B cell (primary cell): ENCODE data around the gene RNF146. TPM values are rescaled to one million over a fixed set of nuclear protein-coding genes. Genes with fewer than 3 reads are reported as not detected.

Experiments
- ATAC-seq: fragments of 200-7000 bp; cut with Tn5 transposase; one replicate; pipeline ENCODE4 v1.10.0; 2021; ENCODE audit warnings: low read depth, mild to moderate bottlenecking, moderate number of reproducible peaks, moderate library complexity
- CTCF ChIA-PET: fragments of 350-600 bp; sonication (Branson Sonifier 250); formaldehyde crosslinking; loops from one replicate; lab custom pipeline; 2021; ENCODE audit warnings: antibody characterized with exemption, inconsistent platforms; lab: Charles Lee
- POLR2A ChIA-PET: fragments of 350-600 bp; sonication (Branson Sonifier 250); formaldehyde crosslinking; loops from one replicate; lab custom pipeline; 2021; ENCODE audit warnings: antibody characterized with exemption; lab: Charles Lee
- DNase-seq: peaks from one replicate; pipeline ENCODE4 v3.0.0; 2013
- H2AFZ ChIP-seq: 2 replicates; pipeline ENCODE4 v1.6.1; 2012; ENCODE audit warnings: mild to moderate bottlenecking, low read depth, low read length; ENCODE audit not compliant: insufficient read depth, poor library complexity, severe bottlenecking
- H3K27ac ChIP-seq, 2 donors: 1 replicate in 1 of 2; 2 replicates in 1 of 2; pipeline ENCODE4 v1.5.1; 2012 to 2013; ENCODE audit warnings: low read length in 2 of 2, mild to moderate bottlenecking in 2 of 2, moderate library complexity in 1 of 2
- H3K27me3 ChIP-seq, 4 experiments: fragments of 200-600 bp in 1 of 4; sonication (generic) in 1 of 4; replicated peaks in 1 of 4; 1 replicate in 2 of 4; 2 replicates in 2 of 4; pipeline versions ENCODE4 v1.6.1 to v1.7.0; 2013 to 2016; ENCODE audit warnings: low read length in 3 of 4, mild to moderate bottlenecking in 2 of 4, mixed read lengths in 1 of 4, moderate library complexity in 1 of 4; ENCODE audit not compliant: insufficient read depth in 4 of 4, control insufficient read depth in 3 of 4; ENCODE audit errors: control extremely low read depth in 1 of 4
- H3K36me3 ChIP-seq, 2 experiments: replicated peaks in 1 of 2; 1 replicate in 1 of 2; 2 replicates in 1 of 2; pipeline versions ENCODE4 v1.6.1 to v1.7.1; 2013; ENCODE audit warnings: low read length in 1 of 2; ENCODE audit not compliant: insufficient read depth in 2 of 2, control insufficient read depth in 1 of 2; ENCODE audit errors: control extremely low read depth in 1 of 2, extremely low read depth in 1 of 2
- H3K4me1 ChIP-seq, 2 donors: fragments of 200-600 bp in 1 of 2; sonication (generic) in 1 of 2; 1 replicate in 1 of 2; 2 replicates in 1 of 2; pipeline versions ENCODE4 v1.5.1 to v1.6.1; 2013 to 2017; ENCODE audit warnings: low read length in 2 of 2; ENCODE audit not compliant: control insufficient read depth in 2 of 2, insufficient read depth in 2 of 2
- H3K4me2 ChIP-seq: replicated peaks from 2 replicates; pipeline ENCODE3; 2012; ENCODE audit warnings: mild to moderate bottlenecking, low read depth, low read length; ENCODE audit not compliant: poor library complexity, severe bottlenecking
- H3K4me3 ChIP-seq, 5 experiments: fragments of 200-600 bp in 1 of 5; sonication (generic) in 1 of 5; 1 replicate in 3 of 5; 2 replicates in 2 of 5; pipeline versions ENCODE4 v1.5.1 to v1.7.0; 2011 to 2016; ENCODE audit warnings: low read length in 4 of 5, mild to moderate bottlenecking in 4 of 5, low read depth in 2 of 5, control low read depth in 1 of 5, moderate library complexity in 1 of 5; ENCODE audit not compliant: insufficient read depth in 1 of 5; ENCODE audit errors: control extremely low read depth in 1 of 5, extremely low read depth in 1 of 5
- H3K79me2 ChIP-seq: fragments of 200-600 bp; sonication (generic); one replicate; pipeline ENCODE4 v1.6.0; 2016; ENCODE audit warnings: low read length; ENCODE audit not compliant: control insufficient read depth, insufficient read depth
- H3K9ac ChIP-seq: fragments of 200-600 bp; sonication (generic); 2 replicates; pipeline ENCODE4 v1.6.1; 2017; ENCODE audit warnings: mild to moderate bottlenecking, low read length, moderate library complexity
- H3K9me3 ChIP-seq, 3 donors: one replicate each; pipeline versions ENCODE4 v1.6.1 to v1.7.1; 2013; ENCODE audit warnings: low read length in 2 of 3; ENCODE audit not compliant: control insufficient read depth in 2 of 3, insufficient read depth in 1 of 3; ENCODE audit errors: control extremely low read depth in 1 of 3
- H4K20me1 ChIP-seq: 2 replicates; pipeline ENCODE4 v1.6.0; 2012; ENCODE audit warnings: mild to moderate bottlenecking, low read length; ENCODE audit not compliant: insufficient read depth, control insufficient read depth, poor library complexity, severe bottlenecking
- H3K27ac Mint-ChIP-seq: one replicate; pipeline ENCODE4 v1.8.0; 2021; ENCODE audit warnings: mixed read lengths
- H3K27me3 Mint-ChIP-seq: one replicate; pipeline ENCODE4 v1.8.0; 2021; ENCODE audit warnings: mixed read lengths
- H3K4me1 Mint-ChIP-seq: one replicate; pipeline ENCODE4 v1.8.0; 2021; ENCODE audit warnings: mixed read lengths
- H3K4me3 Mint-ChIP-seq: one replicate; pipeline ENCODE4 v1.8.0; 2021; ENCODE audit warnings: mixed read lengths
- H3K9me3 Mint-ChIP-seq: one replicate; pipeline ENCODE4 v1.8.0; 2022; ENCODE audit warnings: mixed read lengths; ENCODE audit not compliant: insufficient read depth
- CTCF ChIP-seq: fragments of 200-600 bp; IDR thresholded peaks from one replicate; pipeline ENCODE4 v1.8.0; 2022; ENCODE audit warnings: antibody characterized with exemption, mild to moderate bottlenecking
- EZH2 ChIP-seq: IDR thresholded peaks from 2 replicates; pipeline ENCODE4 v1.6.1; 2012; ENCODE audit warnings: borderline replicate concordance, low read depth, mild to moderate bottlenecking, moderate library complexity, low read length; ENCODE audit not compliant: insufficient read depth, poor library complexity, severe bottlenecking
- WGBS: methylation state at CpG from one replicate; pipeline ENCODE4 v1.1.5; 2013; ENCODE audit warnings: missing lambda C conversion rate; ENCODE audit not compliant: insufficient coverage; 5-methylcytosine and 5-hydroxymethylcytosine counted together
- intact Hi-C: fragments of 100-400 bp; cut with micrococcal nuclease; formaldehyde crosslinking; loops from one replicate; pipeline ENCODE4 v1.10.0; 2022
- polyA minus RNA-seq: library from RNA; depleted of rRNA, polyadenylated mRNA; stranded (reverse); fragments of >200 nt; gene quantifications from 2 replicates; pipeline ENCODE4 v1.2.3, GENCODE V29; 2012
- polyA plus RNA-seq: library from polyadenylated mRNA; depleted of rRNA; stranded (reverse); fragments of >200 nt; gene quantifications from 2 replicates; pipeline ENCODE4 v1.2.3, GENCODE V29; 2012
- total RNA-seq, 2 donors: library from RNA; stranded (reverse); fragments of 120-200 nt in 1 of 2; gene quantifications; 1 replicate in 1 of 2; 2 replicates in 1 of 2; pipeline versions ENCODE4 v1.2.3 to v1.2.4, GENCODE V29; 2013 to 2022

Gene RNF146
- total RNA-seq = 55.9 and 58.0 TPM in 2 replicates
- total RNA-seq (2013) = 38.2 TPM
- polyA plus RNA-seq = 24.9 and 39.6 TPM in 2 replicates
- 12.8 and 14.7 TPM in 2 replicates for polyA minus RNA-seq

- Histone ChIP-seq H3K9ac (peak within 1 kb of the TSS; percentile 97), H3K9me3 (no peaks in the 10 kb centered on the region), H4K20me1 (peaks cover 5% of the 10 kb centered on the region), H3K4me1 (peaks cover 16 to 25% of the 10 kb centered on the region in 2 donors), H3K4me2 (peak within 1 kb of the TSS; percentile 83), H2AFZ (peak within 1 kb of the TSS; percentile 98), H3K27me3 (peaks cover 0 to 3% (median 0%) of the 10 kb centered on the region in 4 experiments), H3K79me2 (peaks cover 46% of the 10 kb centered on the region), H3K36me3 (no peaks in the 10 kb centered on the region), H3K4me3 (peak within 1 kb of the TSS; percentile 74 to 94 (median 93)), H3K27ac (peak within 1 kb of the TSS; percentile 94 to 98)
- Mint-ChIP-seq H3K27ac (peak within 1 kb of the TSS; percentile 95), H3K4me3 (peak within 1 kb of the TSS; percentile 98), H3K9me3 (no peaks in the 10 kb centered on the region), H3K27me3 (peaks cover 4% of the 10 kb centered on the region), H3K4me1 (peaks cover 39% of the 10 kb centered on the region)
- ChIA-PET POLR2A (interaction anchor here (0.6 to 1.2 kb wide), 3 partner anchors 24 to 1494 kb away, joined by 4 to 9 read pairs (median 4); partner anchors contain the start of gene NCOA7), CTCF (interaction anchor here (0.9 to 2.9 kb wide), 18 partner anchors 9 to 1486 kb away, joined by 3 to 24 read pairs (median 5); partner anchors contain the start of genes ECHDC1 and NCOA7)
- TF ChIP-seq EZH2 = no peak
- TF ChIP-seq CTCF = peak; percentile 76
- DNase-seq (peak; percentile 89), ATAC-seq (peak; percentile 71)
- WGBS = under 1% methylated on average over 39 of the region's 40 CpGs
- intact Hi-C loops = loop anchor here (2.0 to 5.0 kb wide), 5 partner anchors 18 to 1518 kb away; partner anchors contain the start of gene HEY2
Observed at GRCh38 chr6:127266178-127266891, at the start of gene RNF146. RNF146 (plus strand) TSS chr6:127266864; CDS start chr6:127280339, 13,475 bp downstream.

GRCh38 chr6:127219869-127220268 lies 46.8 kb upstream of the RNF146 start:
- WGBS = 100% methylated on average over 1 of the region's 1 CpG
- TF ChIP-seq EZH2 = no peak
- no peak for TF ChIP-seq CTCF
- Histone ChIP-seq H3K4me2 (no peak overlapping the region), H2AFZ (no peak overlapping the region), H3K27ac (no peak overlapping the region), H4K20me1 (no peaks in the 10 kb centered on the region), H3K9me3 (peaks cover 0 to 1% (median 0%) of the 10 kb centered on the region in 3 donors), H3K36me3 (no peaks in the 10 kb centered on the region), H3K27me3 (peaks cover 0 to 3% (median 0%) of the 10 kb centered on the region in 4 experiments), H3K79me2 (no peaks in the 10 kb centered on the region), H3K9ac (no peak overlapping the region), H3K4me3 (no peak overlapping the region), H3K4me1 (no peaks in the 10 kb centered on the region)
- no peak overlapping the region for H3K4me3 Mint-ChIP-seq
- CTCF ChIA-PET = no interaction called here
- no peak for DNase-seq
- ATAC-seq = no peak
- intact Hi-C loops = no loop called here
- H3K4me1 Mint-ChIP-seq = no peaks in the 10 kb centered on the region
- H3K27me3 Mint-ChIP-seq = peaks cover 29% of the 10 kb centered on the region
- no peaks in the 10 kb centered on the region for H3K9me3 Mint-ChIP-seq
- no peak overlapping the region for H3K27ac Mint-ChIP-seq
- POLR2A ChIA-PET = no interaction called here
